ENCODE measurements around the gene TENT4B.

- TF ChIP-seq CTCF (conservative IDR thresholded peaks at IDR 0.05; ENCODE audit: low read length) (no peak), EZH2phosphoT487 (IDR thresholded peaks at IDR 0.05; ENCODE audit: borderline replicate concordance, low read depth, low read length) (no peak)
Measured at GRCh38 chr16:50244140-50244503, 91.0 kb downstream of the TENT4B start.
